A549 (cell line): Measurements from ENCODE around the gene MAGEF1. TPM values are rescaled to one million over a fixed set of nuclear protein-coding genes. Genes with fewer than 3 reads are reported as not detected.

Experiments used
- ATAC-seq, 2 experiments: fragments of 200-7000 bp in 1 of 2; fragments of >200 bp in 1 of 2; cut with Nextera tagmentation in 1 of 2; cut with Tn5 transposase in 1 of 2; 3 replicates each; pipeline versions ENCODE4 v1.8.0 to v1.9.1; 2018 to 2020; ENCODE audit warnings: mild to moderate bottlenecking in 1 of 2, moderate library complexity in 1 of 2
- CTCF ChIA-PET: fragments of 300-600 bp; sonication (Branson Sonifier 250); formaldehyde crosslinking; extraction: SDS; loops from one replicate; lab custom pipeline; 2021; ENCODE audit warnings: antibody characterized with exemption, inconsistent platforms; lab: Yijun Ruan, JAX
- POLR2A ChIA-PET: fragments of 350-600 bp; formaldehyde crosslinking; extraction: SDS; loops from one replicate; lab custom pipeline; 2021; ENCODE audit warnings: antibody characterized with exemption, inconsistent platforms; lab: Yijun Ruan, JAX
- DNase-seq, 2 experiments: peaks; one replicate each; pipeline versions ENCODE4 v3.0.0 to v3.0.0-alpha.2; 2011 to 2016; ENCODE audit warnings: low read depth in 1 of 2, low spot score in 1 of 2
- FAIRE-seq: peaks from 2 replicates; lab custom pipeline; 2011; peaks lifted over from hg19 to GRCh38; lab: Jason Lieb, UNC
- H3K27ac ChIP-seq, 2 experiments: fragments of >200 bp; sonication (Bioruptor Twin); formaldehyde crosslinking; 3 replicates each; pipeline ENCODE4 v1.5.1; 2016 to 2017
- H3K4me1 ChIP-seq: fragments of >200 bp; sonication (Bioruptor Twin); formaldehyde crosslinking; 3 replicates; pipeline ENCODE4 v1.6.1; 2016
- H3K4me2 ChIP-seq: fragments of >200 bp; sonication (Bioruptor Twin); formaldehyde crosslinking; 3 replicates; pipeline ENCODE4 v1.6.1; 2016
- H3K4me3 ChIP-seq: fragments of >200 bp; sonication (Bioruptor Twin); formaldehyde crosslinking; 3 replicates; pipeline ENCODE4 v1.5.1; 2016
- H3K9me3 ChIP-seq: fragments of >200 bp; sonication (Bioruptor Twin); formaldehyde crosslinking; 3 replicates; pipeline ENCODE4 v1.6.1; 2016
- CEBPB ChIP-seq, 2 experiments: fragments of >200 bp in 1 of 2; sonication (Bioruptor Twin) in 1 of 2; formaldehyde crosslinking in 1 of 2; IDR thresholded peaks; 2 replicates each; pipeline ENCODE4 v1.6.1; 2012 to 2016
- CHD4 ChIP-seq: fragments of 200-600 bp; sonication (generic); IDR thresholded peaks from 2 replicates; pipeline ENCODE4 v1.6.1; 2016; ENCODE audit warnings: antibody characterized with exemption, mild to moderate bottlenecking, borderline replicate concordance
- EHMT2 ChIP-seq: fragments of 200-600 bp; sonication (generic); IDR thresholded peaks from 2 replicates; pipeline ENCODE4 v1.6.1; 2016; ENCODE audit warnings: antibody characterized with exemption, low read depth, mild to moderate bottlenecking, moderate library complexity
- EP300 ChIP-seq, 2 experiments: fragments of >200 bp; sonication (Bioruptor Twin); formaldehyde crosslinking; IDR thresholded peaks; 2 replicates in 1 of 2; 3 replicates in 1 of 2; pipeline ENCODE4 v1.6.1; 2016 to 2017
- ESRRA ChIP-seq: fragments of 150-350 bp; IDR thresholded peaks from 2 replicates; pipeline ENCODE4 v1.6.1; 2014; ENCODE audit warnings: mild to moderate bottlenecking, low read length, borderline replicate concordance
- FOXS1 ChIP-seq: fragments of 250-450 bp; sonication (Bioruptor Pico); IDR thresholded peaks from 2 replicates; pipeline ENCODE4 v1.5.0; 2020; ENCODE audit warnings: mild to moderate bottlenecking, moderate library complexity
- GATA3 ChIP-seq: IDR thresholded peaks from 2 replicates; pipeline ENCODE4 v1.6.1; 2012; ENCODE audit warnings: borderline replicate concordance
- HEYL ChIP-seq: fragments of 250-450 bp; sonication (Bioruptor Pico); IDR thresholded peaks from 2 replicates; pipeline ENCODE4 v1.8.0; 2021; ENCODE audit warnings: mild to moderate bottlenecking, moderate library complexity
- HOXA7 ChIP-seq: fragments of 250-450 bp; sonication (Bioruptor Pico); IDR thresholded peaks from 2 replicates; pipeline ENCODE4 v1.5.0; 2020; ENCODE audit warnings: mild to moderate bottlenecking, moderate library complexity
- HOXB13 ChIP-seq: fragments of 250-450 bp; sonication (Bioruptor Pico); IDR thresholded peaks from 2 replicates; pipeline ENCODE4 v1.5.0; 2020; ENCODE audit warnings: low read depth, mild to moderate bottlenecking, moderate library complexity
- HOXB5 ChIP-seq: fragments of 250-450 bp; sonication (Bioruptor Pico); IDR thresholded peaks from 2 replicates; pipeline ENCODE4 v1.5.0; 2020; ENCODE audit warnings: mild to moderate bottlenecking, moderate library complexity
- JUN ChIP-seq, 2 experiments: fragments of >200 bp; sonication (Bioruptor Twin); formaldehyde crosslinking; IDR thresholded peaks; 2 replicates in 1 of 2; 3 replicates in 1 of 2; pipeline ENCODE4 v1.6.1; 2016 to 2017
- MAZ ChIP-seq: fragments of 150-350 bp; IDR thresholded peaks from 2 replicates; pipeline ENCODE4 v1.6.1; 2014; ENCODE audit warnings: antibody characterized with exemption, low read depth, low read length, borderline replicate concordance
- MYC ChIP-seq: IDR thresholded peaks from 2 replicates; pipeline ENCODE4 v1.6.1; 2012; ENCODE audit warnings: mild to moderate bottlenecking, inconsistent platforms, low read length, improper control_type of control experiment, borderline replicate concordance
- NR3C1 ChIP-seq: fragments of >200 bp; sonication (Bioruptor Twin); formaldehyde crosslinking; IDR thresholded peaks from 3 replicates; pipeline ENCODE4 v1.6.1; 2017
- PHF8 ChIP-seq: fragments of 200-600 bp; sonication (generic); IDR thresholded peaks from 2 replicates; pipeline ENCODE4 v1.6.1; 2016; ENCODE audit warnings: low read depth, mild to moderate bottlenecking, antibody characterized with exemption, moderate library complexity, borderline replicate concordance
- RCOR1 ChIP-seq: fragments of 150-350 bp; IDR thresholded peaks from 2 replicates; pipeline ENCODE4 v1.6.1; 2014; ENCODE audit warnings: antibody characterized with exemption, low read length, low read depth
- RFX5 ChIP-seq: fragments of 450-650 bp; IDR thresholded peaks from 2 replicates; pipeline ENCODE4 v1.7.1; 2014; ENCODE audit warnings: antibody characterized with exemption, mild to moderate bottlenecking, moderate library complexity
- TFCP2L1 ChIP-seq: fragments of 250-450 bp; sonication (Bioruptor Pico); IDR thresholded peaks from 2 replicates; pipeline ENCODE4 v1.5.0; 2021; ENCODE audit warnings: mild to moderate bottlenecking
- ZFP36 ChIP-seq: fragments of 450-650 bp; IDR thresholded peaks from 2 replicates; pipeline ENCODE4 v1.6.1; 2014; ENCODE audit warnings: borderline replicate concordance; ENCODE audit not compliant: partially characterized antibody
- ZNF302 ChIP-seq: fragments of 250-450 bp; sonication (Bioruptor Pico); IDR thresholded peaks from 2 replicates; pipeline ENCODE4 v1.9.0; 2021; ENCODE audit warnings: inconsistent platforms, mild to moderate bottlenecking, moderate library complexity
- ZSCAN20 ChIP-seq: fragments of 250-450 bp; sonication (Bioruptor Pico); IDR thresholded peaks from 2 replicates; pipeline ENCODE4 v1.8.0; 2022; ENCODE audit warnings: mild to moderate bottlenecking, moderate library complexity
- WGBS: methylation state at CpG from one replicate; pipeline ENCODE4 v1.1.6; 2017; ENCODE audit errors: missing lambda C conversion rate; 5-methylcytosine and 5-hydroxymethylcytosine counted together
- polyA plus RNA-seq, 4 experiments: library from polyadenylated mRNA; depleted of rRNA in 3 of 4; stranded (reverse); fragments of >200 nt; fragmentation: RNase III in 1 of 4; extraction: RNeasy Plus Mini Kit Qiagen cat#74134 plus additional on column Dnase treatment in 1 of 4; gene quantifications; 2 replicates in 3 of 4; 3 replicates in 1 of 4; pipeline ENCODE4 v1.2.3, GENCODE V29; 2011 to 2017
- TF ChIP-seq, protein P1 (sequence below): fragments of 250-450 bp; sonication (Bioruptor Pico); IDR thresholded peaks from 2 replicates; pipeline ENCODE4 v1.5.0; 2020; ENCODE audit warnings: low read depth, mild to moderate bottlenecking, moderate library complexity
- TF ChIP-seq, protein P2 (sequence below): IDR thresholded peaks from 2 replicates; pipeline ENCODE4 v1.6.1; 2012; ENCODE audit warnings: low read depth, borderline replicate concordance
- TF ChIP-seq, protein P3 (sequence below): IDR thresholded peaks from 2 replicates; pipeline ENCODE4 v1.6.1; 2012
- TF ChIP-seq, protein P4 (sequence below): fragments of 450-650 bp; IDR thresholded peaks from 2 replicates; pipeline ENCODE4 v1.6.1; 2014; ENCODE audit warnings: antibody characterized with exemption
- TF ChIP-seq, protein P5 (sequence below): fragments of 200-600 bp; sonication (generic); IDR thresholded peaks from 2 replicates; pipeline ENCODE4 v1.6.1; 2016; ENCODE audit warnings: antibody characterized with exemption, mild to moderate bottlenecking, moderate library complexity

Gene MAGEF1
- polyA plus RNA-seq, 2 of the 4 experiments (the other 2 are of a cell fraction), result 19.6 to 30.8 TPM

DNA sequence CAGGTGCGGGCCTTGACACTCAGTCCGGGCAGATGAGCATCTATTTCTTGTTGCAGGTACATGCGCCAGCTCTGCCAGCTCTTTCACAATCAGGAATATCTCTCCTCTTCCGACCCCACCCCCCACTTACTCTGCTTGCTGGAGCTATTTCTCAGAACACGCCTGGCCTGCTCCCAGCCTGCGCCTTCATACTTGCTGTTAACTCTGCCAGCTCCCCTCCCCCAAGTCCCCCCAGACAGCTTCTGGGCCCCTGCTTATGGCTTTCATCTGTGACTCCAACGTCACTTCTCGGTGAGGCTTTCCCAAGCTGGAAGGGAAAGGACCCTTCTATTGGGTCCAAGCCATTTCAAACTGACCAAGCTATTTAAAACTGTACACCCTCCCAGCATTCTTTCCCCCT is 15.2 kb downstream of the MAGEF1 start:
- POLR2A ChIA-PET, result interaction anchor here (0.7 to 0.8 kb wide), 2 partner anchors 15 to 128 kb away, joined by 3 to 6 read pairs; partner anchors contain the start of gene MAGEF1
- Histone ChIP-seq H3K4me2 (no peak overlapping the region), H3K9me3 (no peaks in the 10 kb centered on the region), H3K27ac (no peak overlapping the region), H3K4me1 (no peaks in the 10 kb centered on the region), H3K4me3 (no peak overlapping the region)
- DNase-seq (no peak), FAIRE-seq (no peak), ATAC-seq (no peak)
- WGBS, result 85% methylated on average over 8 of the region's 8 CpGs
- CTCF ChIA-PET, result interaction anchor here (0.8 to 1.3 kb wide), 2 partner anchors 19 to 81 kb away, joined by 3 read pairs; no protein-coding TSS in a partner anchor
- TF ChIP-seq GATA3, result no peak
- no peak for TF ChIP-seq EHMT2
- no peak for TF ChIP-seq TFCP2L1 (CRISPR knock-in tag)
- no peak for TF ChIP-seq ZSCAN20 (CRISPR knock-in tag)
- TF ChIP-seq NR3C1, result no peak
- no peak for TF ChIP-seq ZFP36
- no peak for TF ChIP-seq RCOR1
- TF ChIP-seq CHD4, result no peak
- TF ChIP-seq PHF8, result no peak
- TF ChIP-seq HEYL (CRISPR knock-in tag), result no peak
- no peak for TF ChIP-seq EP300 (IDR thresholded peaks at IDR 0.05)
- TF ChIP-seq RFX5, result no peak
- no peak for TF ChIP-seq ESRRA
- TF ChIP-seq, all 56 proteins: peak for 0

DNA sequence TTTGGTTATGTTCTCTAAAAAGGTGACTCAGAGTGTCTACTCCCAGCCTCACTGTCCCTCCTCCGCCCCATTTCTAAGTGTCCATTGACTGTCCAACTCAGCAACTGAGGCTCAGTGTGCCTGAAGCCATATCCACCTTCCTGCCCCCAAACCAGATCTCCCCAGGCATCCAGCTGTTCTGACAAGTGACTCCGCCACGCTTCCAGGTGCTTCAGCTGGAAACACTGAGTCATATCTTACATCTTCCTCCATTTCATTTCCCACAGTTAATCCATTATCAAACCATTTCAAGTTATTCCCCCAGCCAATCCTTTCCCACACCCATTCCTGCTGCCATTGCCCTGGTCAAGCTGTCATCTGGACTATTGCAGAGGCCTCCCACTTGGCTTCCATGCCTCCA is 17.1 kb downstream of the MAGEF1 start:
- POLR2A ChIA-PET, result no interaction called here
- TF ChIP-seq ZNF302 (CRISPR knock-in tag) (no peak), ZSCAN20 (CRISPR knock-in tag) (no peak), GATA3 (no peak), HOXB13 (CRISPR knock-in tag) (no peak), HOXB5 (CRISPR knock-in tag) (no peak), MAZ (no peak)

DNA sequence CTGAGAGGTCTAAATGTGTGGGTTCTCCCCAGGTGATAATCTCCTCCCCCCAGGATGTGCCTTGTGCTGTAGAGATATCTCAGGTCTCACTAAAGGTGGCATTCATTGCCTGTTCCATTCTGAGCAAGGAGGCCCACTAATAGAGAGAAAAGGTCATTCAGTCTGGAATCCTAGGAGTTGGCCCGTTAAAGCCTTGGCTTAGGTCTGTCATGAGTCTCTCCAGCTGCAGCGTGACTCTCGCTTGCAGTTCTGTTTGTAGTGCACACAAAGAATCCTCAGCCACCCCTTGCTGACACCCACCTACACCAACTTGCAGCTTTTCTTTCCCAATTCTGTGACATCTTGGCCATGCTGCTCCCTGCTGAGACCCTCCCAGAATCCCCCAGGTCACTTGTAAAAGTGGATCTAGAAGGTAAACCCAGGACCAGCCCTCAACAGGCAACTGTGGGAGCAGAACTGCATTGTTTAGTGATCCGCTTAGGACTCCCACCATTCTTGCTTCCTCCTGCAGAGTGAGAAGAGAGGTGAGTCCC is 17.7 kb downstream of the MAGEF1 start:
- ChIA-PET POLR2A (no interaction called here), CTCF (no interaction called here)
- H3K4me2 ChIP-seq, result no peak overlapping the region
- no peak overlapping the region for H3K27ac ChIP-seq
- H3K9me3 ChIP-seq, result no peaks in the 10 kb centered on the region
- DNase-seq (no peak), ATAC-seq (no peak), FAIRE-seq (no peak)
- WGBS, result 78% methylated on average over 4 of the region's 4 CpGs
- H3K4me3 ChIP-seq, result no peak overlapping the region
- no peaks in the 10 kb centered on the region for H3K4me1 ChIP-seq
- TF ChIP-seq HOXA7 (CRISPR knock-in tag), result no peak
- TF ChIP-seq, protein P1, sequence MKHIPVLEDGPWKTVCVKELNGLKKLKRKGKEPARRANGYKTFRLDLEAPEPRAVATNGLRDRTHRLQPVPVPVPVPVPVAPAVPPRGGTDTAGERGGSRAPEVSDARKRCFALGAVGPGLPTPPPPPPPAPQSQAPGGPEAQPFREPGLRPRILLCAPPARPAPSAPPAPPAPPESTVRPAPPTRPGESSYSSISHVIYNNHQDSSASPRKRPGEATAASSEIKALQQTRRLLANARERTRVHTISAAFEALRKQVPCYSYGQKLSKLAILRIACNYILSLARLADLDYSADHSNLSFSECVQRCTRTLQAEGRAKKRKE (CRISPR knock-in tag), result no peak
- no peak for TF ChIP-seq JUN (IDR thresholded peaks at IDR 0.05)
- TF ChIP-seq, protein P2, sequence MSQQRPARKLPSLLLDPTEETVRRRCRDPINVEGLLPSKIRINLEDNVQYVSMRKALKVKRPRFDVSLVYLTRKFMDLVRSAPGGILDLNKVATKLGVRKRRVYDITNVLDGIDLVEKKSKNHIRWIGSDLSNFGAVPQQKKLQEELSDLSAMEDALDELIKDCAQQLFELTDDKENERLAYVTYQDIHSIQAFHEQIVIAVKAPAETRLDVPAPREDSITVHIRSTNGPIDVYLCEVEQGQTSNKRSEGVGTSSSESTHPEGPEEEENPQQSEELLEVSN, result no peak
- TF ChIP-seq, protein P3, sequence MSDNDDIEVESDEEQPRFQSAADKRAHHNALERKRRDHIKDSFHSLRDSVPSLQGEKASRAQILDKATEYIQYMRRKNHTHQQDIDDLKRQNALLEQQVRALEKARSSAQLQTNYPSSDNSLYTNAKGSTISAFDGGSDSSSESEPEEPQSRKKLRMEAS, result no peak
- no peak for TF ChIP-seq ESRRA
- TF ChIP-seq PHF8, result no peak
- no peak for TF ChIP-seq CEBPB (IDR thresholded peaks at IDR 0.05)
- TF ChIP-seq, protein P4, sequence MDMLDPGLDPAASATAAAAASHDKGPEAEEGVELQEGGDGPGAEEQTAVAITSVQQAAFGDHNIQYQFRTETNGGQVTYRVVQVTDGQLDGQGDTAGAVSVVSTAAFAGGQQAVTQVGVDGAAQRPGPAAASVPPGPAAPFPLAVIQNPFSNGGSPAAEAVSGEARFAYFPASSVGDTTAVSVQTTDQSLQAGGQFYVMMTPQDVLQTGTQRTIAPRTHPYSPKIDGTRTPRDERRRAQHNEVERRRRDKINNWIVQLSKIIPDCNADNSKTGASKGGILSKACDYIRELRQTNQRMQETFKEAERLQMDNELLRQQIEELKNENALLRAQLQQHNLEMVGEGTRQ, result no peak
- TF ChIP-seq, protein P5, sequence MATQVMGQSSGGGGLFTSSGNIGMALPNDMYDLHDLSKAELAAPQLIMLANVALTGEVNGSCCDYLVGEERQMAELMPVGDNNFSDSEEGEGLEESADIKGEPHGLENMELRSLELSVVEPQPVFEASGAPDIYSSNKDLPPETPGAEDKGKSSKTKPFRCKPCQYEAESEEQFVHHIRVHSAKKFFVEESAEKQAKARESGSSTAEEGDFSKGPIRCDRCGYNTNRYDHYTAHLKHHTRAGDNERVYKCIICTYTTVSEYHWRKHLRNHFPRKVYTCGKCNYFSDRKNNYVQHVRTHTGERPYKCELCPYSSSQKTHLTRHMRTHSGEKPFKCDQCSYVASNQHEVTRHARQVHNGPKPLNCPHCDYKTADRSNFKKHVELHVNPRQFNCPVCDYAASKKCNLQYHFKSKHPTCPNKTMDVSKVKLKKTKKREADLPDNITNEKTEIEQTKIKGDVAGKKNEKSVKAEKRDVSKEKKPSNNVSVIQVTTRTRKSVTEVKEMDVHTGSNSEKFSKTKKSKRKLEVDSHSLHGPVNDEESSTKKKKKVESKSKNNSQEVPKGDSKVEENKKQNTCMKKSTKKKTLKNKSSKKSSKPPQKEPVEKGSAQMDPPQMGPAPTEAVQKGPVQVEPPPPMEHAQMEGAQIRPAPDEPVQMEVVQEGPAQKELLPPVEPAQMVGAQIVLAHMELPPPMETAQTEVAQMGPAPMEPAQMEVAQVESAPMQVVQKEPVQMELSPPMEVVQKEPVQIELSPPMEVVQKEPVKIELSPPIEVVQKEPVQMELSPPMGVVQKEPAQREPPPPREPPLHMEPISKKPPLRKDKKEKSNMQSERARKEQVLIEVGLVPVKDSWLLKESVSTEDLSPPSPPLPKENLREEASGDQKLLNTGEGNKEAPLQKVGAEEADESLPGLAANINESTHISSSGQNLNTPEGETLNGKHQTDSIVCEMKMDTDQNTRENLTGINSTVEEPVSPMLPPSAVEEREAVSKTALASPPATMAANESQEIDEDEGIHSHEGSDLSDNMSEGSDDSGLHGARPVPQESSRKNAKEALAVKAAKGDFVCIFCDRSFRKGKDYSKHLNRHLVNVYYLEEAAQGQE, result no peak
- no peak for TF ChIP-seq HOXB5 (CRISPR knock-in tag)
- TF ChIP-seq FOXS1 (CRISPR knock-in tag), result no peak
- TF ChIP-seq MYC, result no peak

More for the DNA sequence above, 17.1 kb downstream of the MAGEF1 start:
- FAIRE-seq, result no peak
- Histone ChIP-seq H3K9me3 (no peaks in the 10 kb centered on the region), H3K4me2 (no peak overlapping the region), H3K4me1 (no peaks in the 10 kb centered on the region), H3K27ac (no peak overlapping the region), H3K4me3 (no peak overlapping the region)
- DNase-seq, result no peak
- CTCF ChIA-PET, result no interaction called here
- WGBS, result 56% methylated on average over 3 of the region's 3 CpGs
- no peak for ATAC-seq
